GDM1 (cell line): ENCODE measurements around the gene TSHZ3.

Source experiments
- DNase-seq: peaks from one replicate; lab custom pipeline; 2025; lab: John Stamatoyannopoulos, UW

TSHZ3 gene

GRCh38 chr19:31283701-31284100 lies 65.5 kb downstream of the TSHZ3 start:
- no peak for DNase-seq

GRCh38 chr19:31282346-31282745 lies 66.9 kb downstream of the TSHZ3 start:
- DNase-seq: no peak

DNA sequence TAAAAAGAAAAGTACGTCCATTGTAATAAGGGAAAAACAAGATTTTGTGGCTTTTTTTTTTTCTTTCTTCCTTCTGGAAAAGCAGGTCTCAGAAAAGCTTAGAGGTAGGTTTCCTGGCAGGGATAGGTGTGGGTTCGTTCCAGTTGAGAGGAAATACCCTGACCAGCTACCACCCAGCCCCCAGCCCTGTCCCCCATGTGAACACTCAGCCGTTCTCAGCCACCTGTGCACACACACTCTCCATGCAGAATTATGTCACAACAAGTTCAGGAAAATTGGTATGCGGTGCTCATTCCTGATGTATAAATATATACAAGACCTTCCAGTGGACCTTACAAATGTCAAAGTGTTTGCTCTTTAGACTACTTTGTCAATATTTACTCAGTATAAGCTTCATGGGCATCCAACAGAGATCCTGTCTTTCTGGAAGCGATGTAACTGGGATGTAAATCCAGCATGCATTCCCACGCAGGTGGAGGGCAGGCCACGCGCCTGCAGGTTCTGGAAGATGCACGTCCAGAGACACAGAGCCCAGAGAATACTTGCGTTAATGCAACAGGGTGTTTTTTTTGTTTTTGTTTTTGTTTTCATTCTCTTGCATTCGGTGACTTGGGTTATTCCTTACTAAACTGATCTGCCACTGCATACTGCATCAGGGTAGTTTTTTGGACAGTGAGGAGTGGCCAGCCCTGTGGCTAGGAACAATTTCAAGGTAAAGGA lies 68.8 kb downstream of the TSHZ3 start:
- DNase-seq: no peak

DNA sequence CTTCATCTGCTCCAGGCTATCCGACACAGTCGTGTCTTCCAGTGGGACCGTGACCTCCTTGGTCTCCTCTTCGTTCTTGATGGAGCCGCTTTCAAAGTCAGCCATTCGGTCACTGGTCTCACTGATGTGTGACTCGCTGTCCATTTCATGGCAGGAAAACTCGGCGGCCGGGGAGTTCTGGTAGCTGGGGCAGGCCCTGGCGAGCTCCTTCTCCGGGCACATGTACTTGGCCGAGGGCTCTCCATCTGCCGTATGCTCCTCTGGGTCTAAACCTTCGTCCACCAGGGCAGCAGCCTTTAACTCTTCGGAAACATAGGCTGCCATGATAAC lies 69.8 kb downstream of the TSHZ3 start:
- no peak for DNase-seq

- no peak for DNase-seq
These were observed 70.4 kb downstream of the TSHZ3 start for GRCh38 chr19:31278555-31279435.

DNA sequence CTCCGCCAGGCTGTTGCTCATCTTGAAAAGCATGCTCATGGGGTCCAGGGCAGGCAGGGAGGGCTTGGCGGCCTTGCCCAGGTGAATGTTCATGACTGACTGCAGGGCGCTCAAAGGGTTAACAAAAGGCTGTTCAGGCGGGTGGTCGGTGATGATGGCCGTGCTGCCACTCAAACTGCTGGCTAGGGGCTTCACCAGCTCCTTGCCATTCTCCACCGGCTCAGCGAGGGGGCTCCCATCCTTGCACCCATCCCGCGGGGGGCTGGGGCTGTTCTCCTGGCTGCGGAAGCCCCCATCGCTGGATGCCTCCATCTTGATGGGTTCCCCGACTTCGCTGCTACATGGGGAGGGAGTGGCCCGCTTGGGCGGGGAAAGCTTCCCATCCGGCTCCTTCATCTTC lies 71.7 kb downstream of the TSHZ3 start:
- DNase-seq: no peak

DNA sequence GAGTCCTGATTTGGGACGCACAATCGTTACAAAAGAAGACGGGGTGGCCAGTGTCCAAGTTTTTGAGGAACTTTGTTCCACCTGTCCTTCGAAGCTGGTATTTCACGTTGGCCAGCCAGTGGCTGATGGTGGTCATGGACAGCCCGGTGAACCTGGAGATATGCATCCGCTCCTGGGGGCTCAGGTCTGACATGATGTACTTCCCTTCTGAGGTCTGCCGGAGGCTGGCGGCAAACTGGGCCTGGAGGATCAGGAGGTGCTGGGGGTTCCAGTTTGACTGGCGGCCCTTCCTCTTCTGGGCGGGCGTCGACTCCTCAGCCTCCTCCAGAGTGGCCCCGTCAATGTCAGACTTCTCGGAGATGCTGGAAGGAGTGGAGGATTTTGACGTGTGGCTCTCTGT lies 72.4 kb downstream of the TSHZ3 start:
- no peak for DNase-seq

DNA sequence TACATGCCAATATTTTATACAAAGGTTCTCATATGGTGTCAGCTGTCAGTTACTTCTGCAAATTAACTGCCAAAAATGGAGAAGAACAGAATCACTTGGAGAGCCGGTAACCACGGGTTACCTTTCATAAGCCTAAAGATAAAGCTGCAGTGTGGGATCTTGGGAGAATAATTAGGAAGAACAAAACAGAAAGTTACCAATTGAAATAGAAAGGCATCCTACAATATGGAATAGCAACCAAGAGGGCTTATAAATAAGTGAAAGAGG lies 74.2 kb downstream of the TSHZ3 start:
- DNase-seq: no peak

GRCh38 chr19:31274251-31275067 lies 74.8 kb downstream of the TSHZ3 start:
- DNase-seq: no peak

- DNase-seq: no peak
These were observed 76.6 kb downstream of the TSHZ3 start for GRCh38 chr19:31272583-31273106.

DNA sequence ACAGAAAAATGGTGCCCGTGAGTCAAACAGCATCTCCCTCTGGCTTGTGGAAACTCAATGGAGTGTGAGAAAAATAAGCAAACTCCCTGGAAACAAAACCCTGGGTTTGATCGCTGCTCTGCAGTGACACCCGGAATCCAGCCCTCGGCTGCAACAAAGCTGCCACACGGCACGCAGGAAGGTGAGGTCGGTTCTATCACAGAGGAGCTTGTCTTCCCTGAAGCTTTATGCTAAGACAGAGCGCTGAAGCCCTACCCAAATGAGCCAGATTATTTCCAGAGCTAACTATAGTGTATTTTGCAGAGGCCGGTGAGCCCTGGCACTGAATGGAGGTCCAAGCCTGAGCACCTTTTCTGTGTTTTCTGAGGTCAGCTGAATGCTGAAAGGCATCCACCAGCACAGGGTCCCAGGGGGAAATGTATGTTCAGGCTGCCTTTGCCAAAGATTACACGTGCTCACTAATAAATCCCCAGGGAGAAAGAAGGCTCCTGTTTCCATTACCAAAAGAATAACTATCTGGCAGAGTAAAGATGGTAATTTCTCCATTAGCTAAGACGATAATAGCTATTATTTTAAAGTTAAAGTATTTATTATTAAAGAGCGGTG lies 77.8 kb downstream of the TSHZ3 start:
- DNase-seq: no peak

DNA sequence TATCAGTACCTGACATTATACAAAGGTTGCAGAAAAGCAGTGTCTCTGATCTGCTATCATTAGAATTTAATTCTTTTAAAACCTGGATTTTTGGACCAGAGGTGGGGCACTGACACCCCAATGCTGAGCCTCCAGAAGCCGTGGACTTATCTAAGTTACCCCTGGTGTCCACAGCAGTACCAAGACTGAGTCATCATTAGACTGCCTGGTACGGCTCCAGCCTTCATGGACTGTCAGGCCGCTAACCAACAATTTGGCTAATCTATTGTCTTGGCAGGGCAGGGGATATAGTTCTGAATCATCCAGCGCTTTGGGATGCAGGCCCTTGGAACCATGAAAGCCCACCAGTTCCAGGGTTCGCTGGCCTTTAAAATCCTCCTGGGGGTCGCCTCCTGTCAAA lies 78.3 kb downstream of the TSHZ3 start:
- no peak for DNase-seq

DNA sequence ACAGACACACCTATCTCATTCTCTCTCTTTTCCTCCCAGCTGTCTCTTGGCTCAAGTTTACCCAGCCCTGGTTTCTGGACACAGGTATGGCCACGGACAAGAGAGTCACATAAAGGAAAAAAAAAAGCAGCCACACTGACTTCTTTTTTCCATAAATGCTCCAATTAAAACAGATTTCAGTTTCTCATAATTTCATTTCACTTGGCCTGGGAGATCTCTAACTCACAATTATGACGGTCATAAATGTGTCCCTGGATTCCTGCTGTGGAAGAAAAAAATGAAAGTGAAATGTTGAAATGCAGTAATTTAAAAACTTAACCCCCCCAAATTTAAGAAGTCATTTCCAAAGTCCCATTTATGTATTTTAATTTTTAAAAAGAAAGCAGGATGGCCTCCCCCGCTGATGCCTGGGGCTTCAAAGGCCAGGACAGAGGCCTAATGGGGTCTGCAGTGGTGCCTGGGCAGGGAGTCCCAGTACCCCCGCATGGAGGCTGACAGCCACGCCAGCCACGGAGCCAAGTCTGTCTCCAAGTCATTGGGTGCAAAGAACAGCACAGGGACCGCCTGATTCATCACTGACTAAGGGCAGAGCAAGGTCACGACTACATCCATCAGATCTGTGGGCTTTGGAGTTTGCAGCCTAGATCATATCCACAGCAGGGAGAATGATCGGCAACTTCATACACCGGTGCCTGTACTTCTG lies 79.7 kb downstream of the TSHZ3 start:
- DNase-seq: no peak

DNA sequence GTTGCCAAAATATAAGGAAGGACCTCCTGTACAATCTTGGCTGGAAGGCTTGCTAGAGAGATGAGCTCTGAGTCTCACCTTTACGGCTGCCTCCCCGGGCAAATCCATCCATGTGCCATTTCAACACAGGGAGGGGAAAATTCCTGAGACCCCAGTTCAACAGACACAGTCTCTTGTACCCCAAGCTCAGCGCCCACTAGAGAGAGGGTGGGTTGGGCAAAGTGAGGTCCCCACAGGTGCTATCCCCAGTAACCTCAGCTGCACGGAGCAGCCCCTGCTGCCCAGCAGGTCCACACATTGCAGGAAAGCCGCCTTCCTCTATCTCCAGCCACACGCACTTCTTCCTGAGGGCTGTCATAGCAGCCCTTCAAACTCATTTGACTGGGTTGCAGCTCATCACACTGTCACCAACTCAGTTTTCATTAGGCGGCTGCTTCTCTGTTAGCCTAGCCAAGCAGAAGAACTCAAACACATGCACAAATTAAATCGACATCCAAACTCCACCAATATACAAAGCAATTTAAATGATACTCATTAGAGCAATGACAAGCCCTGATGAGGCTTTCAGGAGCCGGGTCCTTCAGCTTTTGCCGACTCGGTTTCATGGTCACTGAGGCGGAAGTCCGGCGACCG lies 80.4 kb downstream of the TSHZ3 start:
- no peak for DNase-seq

DNA sequence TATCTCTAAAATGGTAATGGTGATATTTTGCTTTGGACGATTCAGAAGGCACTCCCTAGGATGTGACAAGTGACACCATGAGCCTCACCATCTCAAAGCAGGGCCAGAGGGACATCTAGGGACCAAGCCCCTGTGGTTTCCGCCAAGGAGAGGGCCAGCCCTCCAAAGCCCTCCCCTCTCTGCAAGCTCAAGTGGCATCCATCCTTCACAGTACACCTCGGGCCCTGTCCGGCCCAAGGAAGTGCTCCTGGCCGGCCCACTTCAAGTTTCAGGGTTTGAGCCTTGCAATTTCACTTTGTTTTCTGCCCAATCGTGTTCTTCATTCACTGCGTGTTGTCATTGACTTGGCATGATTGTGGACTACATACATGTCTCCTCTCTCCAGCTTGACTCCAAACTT lies 82.5 kb downstream of the TSHZ3 start:
- no peak for DNase-seq

- DNase-seq: no peak
These were observed 83.0 kb downstream of the TSHZ3 start for GRCh38 chr19:31266196-31266595.

- no peak for DNase-seq
These were observed 85.0 kb downstream of the TSHZ3 start for GRCh38 chr19:31264041-31264778.

DNA sequence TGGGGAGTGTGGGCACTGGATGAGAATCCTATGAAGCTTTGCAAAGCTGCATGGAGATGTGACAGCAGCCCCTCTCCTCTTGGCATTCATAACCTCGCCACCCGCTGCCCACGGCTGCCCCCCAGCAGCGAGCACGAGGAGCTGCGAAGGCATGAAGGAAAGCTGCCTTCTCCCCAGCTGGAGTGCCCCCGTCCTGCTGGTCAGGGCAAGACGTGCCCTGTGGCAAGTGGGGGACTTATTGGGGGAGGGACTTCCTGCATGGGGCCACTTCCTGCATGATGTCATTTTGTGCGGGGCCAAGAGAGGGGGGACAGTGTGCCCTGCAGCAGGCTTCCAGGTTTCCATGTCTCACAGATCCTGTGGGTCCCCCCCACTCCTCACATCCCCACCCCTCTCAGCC lies 85.9 kb downstream of the TSHZ3 start:
- DNase-seq: no peak

GRCh38 chr19:31262725-31263191 lies 86.5 kb downstream of the TSHZ3 start:
- DNase-seq: no peak

GRCh38 chr19:31261603-31262212 lies 87.5 kb downstream of the TSHZ3 start:
- DNase-seq: no peak
